Astrocyte of the spinal cord (primary cell): ENCODE results near the gene GAR1.

Experiments used
- DNase-seq: peaks from one replicate; pipeline ENCODE4 v3.0.0; 2011; ENCODE audit warnings: low read depth, low spot score
- H3K4me3 ChIP-seq: 2 replicates; pipeline ENCODE4 v1.5.1; 2011; ENCODE audit warnings: low read depth, mild to moderate bottlenecking, low read length, moderate library complexity
- in situ Hi-C: cut with HindIII; loops from 2 replicates; pipeline ENCODE4 v1.10.0; 2017; ENCODE audit warnings: low sequenced_read_pairs
- TF ChIP-seq, protein P1 (sequence below): IDR thresholded peaks from 2 replicates; pipeline ENCODE4 v1.5.1; 2012; ENCODE audit warnings: low read depth, mild to moderate bottlenecking, low read length, inconsistent platforms

GAR1 gene

DNA sequence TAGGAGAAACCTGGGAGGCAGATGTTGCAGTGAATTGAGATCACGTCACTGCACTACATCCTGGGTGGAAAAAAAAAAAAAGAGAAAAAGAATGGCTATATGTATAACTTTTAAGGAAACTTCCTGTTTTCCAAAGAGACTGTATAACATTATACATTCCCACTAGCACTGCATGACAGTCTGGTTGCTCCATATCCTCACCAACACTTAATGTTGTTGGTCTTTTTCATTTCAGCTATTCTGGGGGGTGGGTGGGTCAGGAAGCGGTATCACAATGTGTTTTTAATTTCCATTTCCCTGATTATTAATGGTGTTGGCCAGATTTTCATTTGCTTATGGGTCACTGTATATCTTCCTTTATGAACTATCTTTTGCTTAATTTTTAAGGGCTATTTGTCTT lies 45.7 kb downstream of the GAR1 start:
- no peak for DNase-seq
- in situ Hi-C loops = no loop called here
- no peak overlapping the region for H3K4me3 ChIP-seq
- TF ChIP-seq, protein P1, sequence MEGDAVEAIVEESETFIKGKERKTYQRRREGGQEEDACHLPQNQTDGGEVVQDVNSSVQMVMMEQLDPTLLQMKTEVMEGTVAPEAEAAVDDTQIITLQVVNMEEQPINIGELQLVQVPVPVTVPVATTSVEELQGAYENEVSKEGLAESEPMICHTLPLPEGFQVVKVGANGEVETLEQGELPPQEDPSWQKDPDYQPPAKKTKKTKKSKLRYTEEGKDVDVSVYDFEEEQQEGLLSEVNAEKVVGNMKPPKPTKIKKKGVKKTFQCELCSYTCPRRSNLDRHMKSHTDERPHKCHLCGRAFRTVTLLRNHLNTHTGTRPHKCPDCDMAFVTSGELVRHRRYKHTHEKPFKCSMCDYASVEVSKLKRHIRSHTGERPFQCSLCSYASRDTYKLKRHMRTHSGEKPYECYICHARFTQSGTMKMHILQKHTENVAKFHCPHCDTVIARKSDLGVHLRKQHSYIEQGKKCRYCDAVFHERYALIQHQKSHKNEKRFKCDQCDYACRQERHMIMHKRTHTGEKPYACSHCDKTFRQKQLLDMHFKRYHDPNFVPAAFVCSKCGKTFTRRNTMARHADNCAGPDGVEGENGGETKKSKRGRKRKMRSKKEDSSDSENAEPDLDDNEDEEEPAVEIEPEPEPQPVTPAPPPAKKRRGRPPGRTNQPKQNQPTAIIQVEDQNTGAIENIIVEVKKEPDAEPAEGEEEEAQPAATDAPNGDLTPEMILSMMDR = no peak

DNA sequence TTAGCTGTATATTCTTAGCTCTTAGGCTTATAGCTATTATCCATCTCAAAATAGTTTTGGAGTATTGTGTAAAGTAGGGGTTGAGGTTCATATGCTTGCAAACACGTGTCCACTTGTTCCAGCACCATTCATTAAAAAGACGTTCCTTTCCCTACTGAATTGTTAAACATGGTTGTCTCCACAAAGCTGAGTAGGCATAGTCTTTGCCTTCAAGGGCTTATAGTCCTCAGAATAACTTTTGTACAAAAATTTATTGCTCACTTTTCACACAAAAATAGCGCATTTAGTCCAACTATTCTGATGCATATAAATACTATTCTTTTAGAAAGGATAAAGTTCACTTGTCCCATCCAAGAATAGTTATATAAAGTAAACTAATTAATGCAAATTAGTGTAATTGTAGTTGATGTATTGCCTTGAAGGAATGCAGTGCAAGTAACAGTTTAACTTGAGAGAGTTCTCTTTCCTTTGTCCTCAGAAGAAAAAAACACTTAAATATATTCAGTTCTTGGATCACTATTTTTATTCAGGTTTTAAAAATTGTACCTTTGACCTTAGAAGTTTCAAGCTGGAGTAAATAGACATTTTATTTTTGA lies 46.5 kb downstream of the GAR1 start:
- in situ Hi-C loops = no loop called here

DNA sequence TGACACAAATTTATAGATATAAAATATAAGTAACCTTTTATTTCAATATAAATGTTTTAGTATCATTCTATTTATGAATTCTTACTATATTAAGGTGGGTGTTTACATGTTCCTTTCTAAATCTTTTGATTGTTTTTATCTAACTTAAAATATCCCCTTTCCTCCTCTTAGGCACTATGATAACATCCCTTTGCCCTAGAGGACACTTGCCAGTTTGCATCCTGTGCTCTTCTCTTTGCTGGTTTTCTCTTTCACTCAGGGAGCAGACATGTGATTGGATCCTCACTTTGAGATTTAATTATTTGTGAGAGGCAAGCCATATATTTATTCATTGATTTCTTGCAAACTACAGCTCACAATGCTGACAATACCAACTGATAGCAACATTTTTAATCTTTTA lies 48.6 kb downstream of the GAR1 start:
- no peak for DNase-seq
- no peak overlapping the region for H3K4me3 ChIP-seq
- in situ Hi-C loops = no loop called here
- TF ChIP-seq, protein P1 = no peak

More for the DNA sequence above, 46.5 kb downstream of the GAR1 start:
- TF ChIP-seq, protein P1 = no peak
- H3K4me3 ChIP-seq = no peak overlapping the region
- DNase-seq = no peak

DNA sequence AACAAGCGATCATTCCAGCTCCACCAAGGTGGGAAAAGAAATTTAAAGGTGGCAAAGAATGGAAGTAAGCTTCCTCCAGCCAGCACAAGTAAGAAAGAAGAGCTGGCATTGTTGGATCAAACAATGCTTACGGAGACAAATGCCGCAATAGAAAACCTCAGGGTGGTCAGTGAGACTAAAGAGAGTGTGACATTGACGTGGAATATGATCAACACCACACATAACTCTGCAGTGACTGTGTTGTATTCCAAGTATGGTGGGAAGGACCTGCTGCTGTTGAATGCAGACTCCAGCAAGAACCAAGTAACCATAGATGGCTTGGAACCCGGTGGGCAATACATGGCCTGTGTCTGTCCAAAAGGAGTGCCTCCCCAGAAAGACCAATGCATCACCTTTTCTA lies 54.5 kb downstream of the GAR1 start:
- TF ChIP-seq, protein P1 = no peak
- H3K4me3 ChIP-seq = no peak overlapping the region
- no peak for DNase-seq
- in situ Hi-C loops = no loop called here

DNA sequence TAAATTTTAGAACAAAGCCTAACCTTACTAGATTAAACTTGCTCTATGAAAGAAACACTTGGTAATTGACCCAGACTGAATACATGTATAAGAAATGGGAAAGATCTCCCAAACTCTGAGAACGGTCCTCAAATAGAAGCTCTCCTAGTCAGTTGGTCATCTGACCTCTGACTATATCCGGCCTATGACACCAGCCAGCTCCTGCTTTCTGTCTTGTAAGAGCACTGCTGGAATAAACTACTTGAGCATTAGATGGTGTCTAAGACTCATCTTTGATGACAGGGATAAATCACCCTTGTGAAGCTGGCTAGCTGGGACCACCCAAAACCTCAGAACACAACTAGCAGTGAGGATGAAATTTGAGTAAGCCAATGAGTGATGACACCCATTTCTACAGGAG lies 56.5 kb downstream of the GAR1 start:
- TF ChIP-seq, protein P1 = no peak
- in situ Hi-C loops = no loop called here

GRCh38 chr4:109872950-109873656 lies 57.5 kb downstream of the GAR1 start:
- no peak overlapping the region for H3K4me3 ChIP-seq
- in situ Hi-C loops = no loop called here
- DNase-seq = no peak
- TF ChIP-seq, protein P1 = no peak

More for the DNA sequence above, 56.5 kb downstream of the GAR1 start:
- no peak overlapping the region for H3K4me3 ChIP-seq
- no peak for DNase-seq
